GM21528 (cell line): Measurements from ENCODE around the gene TTC38.
"Not testable (repeated sequence)": the region's sequence is repeated elsewhere in the genome, so short reads cannot be mapped to it uniquely, and the experiment has no call there.

Experiments used
- ATAC-seq: cut with Tn5 transposase; IDR thresholded peaks from one replicate; pipeline ENCODE4 v1.9.1; 2021; ENCODE audit warnings: mild to moderate bottlenecking, moderate library complexity; ENCODE audit not compliant: unreplicated experiment, low FRiP score

TTC38 gene

DNA sequence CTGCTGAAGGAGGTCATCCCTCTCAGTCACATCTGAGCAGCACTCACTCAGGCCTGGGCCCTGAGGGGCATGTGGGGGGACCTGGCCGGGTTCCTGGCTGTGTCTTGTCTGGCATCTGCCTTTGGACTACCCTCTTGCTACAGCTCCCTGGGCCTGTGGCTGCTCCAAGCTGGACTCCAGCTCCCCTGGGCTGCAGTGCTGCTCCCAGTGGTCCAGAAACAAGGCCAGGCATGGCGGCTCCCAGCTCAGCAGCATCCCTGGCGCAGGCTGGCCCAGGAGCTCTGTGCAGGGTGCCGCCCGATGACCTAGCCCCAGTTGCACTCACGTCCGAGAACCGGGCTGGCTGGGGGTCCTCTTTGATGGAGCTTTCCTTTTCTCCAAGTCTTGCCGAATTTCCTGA, 23.0 kb upstream of the TTC38 start:
- ATAC-seq, result no peak

DNA sequence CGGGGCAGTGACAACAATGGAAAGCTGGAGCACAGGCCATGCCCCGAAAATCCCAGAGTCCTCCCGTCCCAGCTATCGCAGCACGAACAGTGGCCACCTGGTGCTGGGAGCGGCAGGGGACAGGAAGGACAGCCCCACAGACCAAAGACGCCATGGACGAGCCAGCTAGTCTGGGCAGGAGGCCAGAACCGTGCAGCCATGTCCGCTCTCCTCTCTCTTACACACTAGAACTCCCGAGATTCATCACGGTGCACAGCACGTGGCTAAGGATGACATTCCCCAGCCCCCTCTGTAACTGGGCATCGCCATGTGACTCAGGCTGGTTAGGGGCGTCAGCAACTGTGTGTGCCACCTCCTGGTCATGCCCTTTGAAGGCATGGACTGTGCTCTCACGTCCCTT, 22.3 kb upstream of the TTC38 start:
- no peak for ATAC-seq

DNA sequence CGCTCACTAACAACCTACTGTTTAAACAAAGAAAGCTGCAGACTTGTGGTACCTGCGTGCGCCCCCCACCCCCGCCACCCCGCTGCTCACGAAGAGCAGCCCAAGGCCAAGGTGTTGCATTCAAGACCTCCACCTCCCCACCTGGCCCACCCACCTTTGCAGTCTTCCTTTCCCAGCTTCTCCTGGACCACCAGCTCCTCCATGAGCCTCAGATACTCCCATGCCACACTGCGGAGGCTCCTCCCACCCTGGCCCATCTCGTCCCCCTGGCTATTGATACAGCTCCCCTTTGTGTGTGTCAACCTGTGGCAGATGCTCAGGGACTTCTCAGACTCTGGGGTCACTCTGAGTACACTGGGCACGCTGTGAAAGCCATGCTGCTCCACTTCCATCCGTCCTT, 21.6 kb upstream of the TTC38 start:
- no peak for ATAC-seq

DNA sequence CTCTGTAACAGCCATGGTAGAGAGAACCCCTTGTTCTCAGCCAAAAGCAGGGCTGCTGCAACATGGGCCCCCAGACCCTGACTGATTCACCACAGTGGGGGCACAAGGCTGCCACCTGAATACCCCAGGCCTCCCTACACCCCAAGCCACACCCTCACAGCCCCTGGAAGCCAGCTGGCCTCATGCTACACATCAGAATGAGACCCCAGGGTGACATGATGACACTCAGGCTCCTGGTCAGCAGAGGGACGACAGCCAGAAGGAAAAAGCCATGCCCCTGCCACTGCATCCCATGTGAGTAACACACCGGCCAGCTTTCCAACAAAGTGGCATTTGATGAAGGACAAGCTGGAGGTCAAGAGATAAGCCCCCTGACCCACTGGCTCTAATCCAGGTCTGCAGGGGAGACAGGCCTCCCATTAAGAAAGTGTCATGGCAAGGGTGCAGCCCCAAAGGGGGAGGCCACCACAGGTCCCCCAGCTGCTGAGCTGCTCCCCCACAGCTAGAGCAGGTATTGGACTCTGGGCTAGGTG, 20.3 kb upstream of the TTC38 start:
- ATAC-seq, result no peak

DNA sequence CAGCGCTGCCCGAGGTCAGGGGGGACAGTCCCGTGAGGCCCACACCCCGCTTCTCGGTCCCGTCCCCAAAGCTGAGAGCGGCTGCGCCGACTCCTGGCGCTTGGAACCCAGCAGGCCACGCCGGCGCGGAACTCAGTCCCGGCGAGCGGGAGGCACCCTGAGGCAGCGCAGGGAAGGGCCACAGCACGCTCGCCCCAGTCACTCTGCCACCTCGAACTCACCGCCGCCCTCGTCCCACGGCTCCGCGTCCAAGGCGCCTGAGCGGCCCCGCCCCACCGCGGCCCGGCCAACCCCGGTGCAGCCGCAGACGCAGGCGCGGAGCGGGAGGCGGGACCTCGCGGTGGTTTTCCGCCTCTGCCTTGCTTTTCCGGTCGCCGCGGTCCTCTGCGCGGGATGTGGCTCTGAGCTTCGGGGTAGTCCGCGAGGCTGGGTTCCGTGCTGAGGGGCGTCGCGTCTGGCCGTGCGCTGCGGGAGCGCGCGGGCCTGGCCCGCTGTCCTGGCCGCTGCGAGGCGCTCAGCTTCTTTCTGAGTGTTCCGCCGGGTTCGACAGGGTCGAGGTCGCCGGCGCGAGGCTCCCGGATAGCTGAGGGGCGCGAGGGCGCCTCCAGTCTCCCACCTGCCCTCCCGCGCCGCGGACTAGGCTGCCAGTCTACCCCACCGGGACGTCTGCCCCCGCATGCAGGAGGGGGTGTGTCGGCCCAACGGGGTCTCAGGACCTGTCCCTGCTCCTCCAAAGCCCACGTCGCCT, 17.6 kb upstream of the TTC38 start, which contains the start of gene CDPF1:
Gene CDPF1 (minus strand): TSS at position 259 of the 748 bp plus-strand sequence. CDS start 2,009 bp downstream, outside the sequence.
- peak; percentile 81 for ATAC-seq

DNA sequence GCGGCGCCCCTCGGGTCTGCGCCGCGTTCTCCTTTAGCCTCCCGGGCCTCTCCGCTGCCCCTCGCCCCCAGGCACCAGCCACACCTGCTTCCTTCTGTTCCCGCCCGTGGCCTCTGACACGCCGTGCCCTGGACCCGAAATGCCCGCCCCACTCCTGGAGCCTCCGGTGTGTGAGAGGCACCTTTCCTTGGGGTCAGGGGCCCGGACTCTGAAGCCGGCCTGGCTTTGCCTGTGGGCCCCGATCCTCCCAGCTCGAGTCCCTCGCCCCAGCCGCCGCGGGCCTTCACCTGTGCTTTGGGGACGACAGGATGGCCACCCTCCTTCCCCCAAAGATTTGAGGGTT, 17.1 kb upstream of the TTC38 start:
- no peak for ATAC-seq

DNA sequence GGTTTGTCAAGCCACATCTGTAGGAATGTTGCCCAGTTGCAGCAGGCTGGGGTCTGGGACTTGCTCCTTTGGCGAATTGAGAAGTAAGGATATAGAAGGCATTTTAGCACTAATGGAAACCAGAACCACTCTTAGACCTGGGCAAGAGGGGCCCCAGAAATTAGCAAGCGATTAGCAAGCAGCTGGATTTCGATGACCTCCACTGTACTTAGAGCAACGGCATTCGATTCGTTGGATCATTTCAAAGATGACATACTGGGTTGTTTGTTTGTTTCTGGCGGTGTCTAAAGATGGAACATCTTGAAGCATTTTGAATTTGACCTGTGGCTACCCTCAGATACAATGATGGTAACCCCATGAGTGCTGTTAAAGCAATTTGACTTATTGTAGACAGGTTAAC, 16.5 kb upstream of the TTC38 start:
- no peak for ATAC-seq

DNA sequence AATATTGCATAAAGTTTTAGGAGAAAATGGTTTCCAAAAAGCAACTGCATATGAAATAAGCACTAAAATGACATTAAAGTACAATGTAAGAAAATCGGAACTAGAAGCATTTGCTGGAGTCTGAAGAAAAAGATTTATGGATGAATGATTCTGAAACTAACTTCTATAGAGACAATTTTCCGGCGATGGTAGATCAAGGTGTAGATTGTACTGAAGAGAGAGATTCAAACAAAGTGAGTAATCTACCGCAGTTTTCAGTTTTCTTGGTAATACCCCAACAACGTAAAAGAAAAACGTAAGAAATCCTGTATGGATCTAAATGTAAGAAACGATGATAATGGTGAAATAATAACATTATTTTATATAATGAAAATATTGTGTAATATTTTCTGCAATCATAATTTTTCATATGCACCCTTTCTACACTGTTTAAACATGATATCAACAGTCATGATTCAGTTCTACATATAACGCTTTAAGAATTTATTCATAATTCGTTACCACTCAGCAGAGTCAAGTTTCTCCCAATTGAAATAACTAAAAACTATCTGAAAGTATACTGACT, 15.9 kb upstream of the TTC38 start:
- ATAC-seq, result no peak

DNA sequence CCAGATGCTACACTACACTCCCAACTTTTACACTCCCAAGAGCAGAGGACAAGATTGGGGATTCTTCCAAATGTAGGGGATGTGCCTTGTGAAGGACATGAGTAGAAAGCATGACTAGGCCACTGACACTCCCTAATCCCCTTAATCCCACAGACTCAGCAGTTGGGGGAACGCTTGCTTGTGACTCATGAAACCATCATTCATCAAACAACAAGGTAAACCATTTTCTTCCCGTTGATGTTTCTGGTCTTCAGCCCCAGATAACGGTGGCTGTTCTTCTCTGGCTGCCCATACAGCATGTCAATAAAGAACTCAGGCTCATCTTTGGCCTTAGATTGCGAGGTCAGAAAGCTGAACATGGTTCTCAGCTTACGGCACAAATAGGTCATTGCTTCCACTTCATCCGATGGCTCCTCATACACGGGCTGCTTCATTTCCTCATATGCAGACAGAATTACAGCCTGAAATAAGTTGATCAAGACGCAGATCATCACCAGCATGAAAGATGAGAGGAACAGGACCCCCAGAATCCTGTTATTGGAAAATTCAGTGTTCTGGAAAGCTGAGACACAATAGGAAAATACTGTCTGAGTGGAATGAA, 11.3 kb upstream of the TTC38 start:
- ATAC-seq, result no peak

DNA sequence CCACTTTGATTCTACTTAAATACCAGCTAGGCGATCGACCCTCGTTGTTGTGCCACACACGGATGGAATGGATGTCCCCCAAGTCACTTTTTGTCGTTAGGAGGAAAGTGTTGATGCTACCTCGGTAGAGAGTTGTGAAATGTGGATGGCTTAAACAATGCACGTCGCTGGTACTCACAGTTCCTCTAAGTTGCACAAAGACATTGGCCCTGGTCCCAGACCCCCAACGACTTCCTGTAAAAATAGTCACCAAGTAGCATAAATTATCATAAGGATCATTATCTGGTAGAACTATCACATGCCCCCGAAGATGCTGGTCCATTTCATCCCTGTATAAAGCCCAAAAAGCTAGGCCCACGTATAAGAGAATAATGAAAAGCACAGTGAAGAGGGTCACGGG, 8.4 kb upstream of the TTC38 start:
- ATAC-seq, result no peak

DNA sequence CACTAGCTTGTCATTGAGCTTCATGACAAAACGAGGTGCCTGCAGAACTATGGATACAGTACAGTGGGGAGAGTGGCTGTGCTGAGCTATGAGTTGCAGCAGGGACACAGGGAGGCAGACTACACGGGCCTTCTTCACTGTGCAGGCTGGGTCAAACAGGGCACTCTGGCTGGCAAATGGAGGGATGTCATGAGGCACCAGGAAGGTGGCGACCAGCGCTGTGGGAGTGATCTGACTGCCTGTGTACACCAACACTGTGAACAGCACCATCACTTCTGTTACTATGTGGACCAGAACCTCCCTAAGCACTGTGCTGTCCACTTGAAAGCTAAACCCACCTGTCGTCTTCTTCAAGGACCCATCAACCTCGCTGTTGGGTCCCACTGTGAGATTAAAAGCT, 7.8 kb upstream of the TTC38 start:
- ATAC-seq, result no peak

DNA sequence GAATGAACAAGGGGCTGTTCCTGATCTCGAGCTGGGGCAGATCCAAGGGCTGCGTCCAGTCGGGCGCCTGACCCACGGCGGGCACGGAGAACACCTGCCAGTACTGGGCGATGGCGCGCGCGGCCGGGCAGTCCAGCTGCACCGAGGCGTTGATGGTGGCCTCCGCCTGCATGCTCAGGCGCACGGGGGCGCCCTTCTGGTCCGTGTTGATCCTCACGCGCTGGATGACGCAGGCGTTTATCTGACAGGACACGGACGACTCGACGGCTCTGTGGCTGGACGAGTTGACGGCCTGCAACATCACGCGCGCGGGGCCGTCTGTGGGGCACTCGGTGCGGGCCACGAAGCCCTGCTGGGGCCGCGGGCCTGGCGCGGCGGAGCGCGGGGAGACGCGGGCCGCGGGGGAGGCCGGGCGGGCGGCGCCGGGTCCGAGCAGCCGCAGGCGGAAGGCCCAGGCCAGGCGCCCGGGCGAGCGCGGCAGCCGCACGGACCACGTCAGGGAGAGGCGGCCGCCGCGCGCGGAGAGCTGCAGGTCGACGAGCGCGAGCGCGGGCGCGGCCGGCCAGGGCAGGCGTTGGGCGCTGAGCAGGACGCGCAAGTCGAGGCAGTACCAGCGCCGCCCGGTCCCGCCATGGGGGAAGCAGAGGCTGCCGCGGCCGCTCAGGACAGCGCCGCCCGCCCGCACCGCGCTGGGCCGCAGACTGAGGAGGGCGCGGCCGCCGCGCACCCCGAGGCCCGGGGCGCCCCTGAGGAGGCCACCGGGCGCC, 5.2 kb upstream of the TTC38 start:
- ATAC-seq, result no peak

DNA sequence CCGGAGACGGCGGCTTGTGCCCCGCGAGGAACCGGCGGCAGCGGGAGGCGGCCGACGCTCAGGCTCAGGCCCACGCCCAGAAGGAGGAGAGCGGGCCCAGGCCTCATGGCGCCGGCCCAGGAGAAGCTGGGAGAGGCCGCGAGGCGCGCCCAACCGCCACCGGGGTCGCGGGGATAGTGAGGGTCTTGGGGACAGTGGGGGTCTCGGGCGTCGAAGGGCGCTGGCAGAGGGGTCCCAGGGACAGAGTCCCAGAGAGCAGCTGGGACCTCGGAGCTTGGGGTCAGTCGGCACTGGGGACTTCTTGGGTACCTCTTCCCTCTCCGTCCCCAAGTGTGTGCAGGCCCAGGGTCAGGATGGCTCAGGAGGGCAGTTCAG, 4.6 kb upstream of the TTC38 start, which contains the start of gene PKDREJ:
Gene PKDREJ (minus strand): TSS at position 128 of the 375 bp plus-strand sequence. CDS start 21 bp downstream, at position 107.
- ATAC-seq, result no peak

DNA sequence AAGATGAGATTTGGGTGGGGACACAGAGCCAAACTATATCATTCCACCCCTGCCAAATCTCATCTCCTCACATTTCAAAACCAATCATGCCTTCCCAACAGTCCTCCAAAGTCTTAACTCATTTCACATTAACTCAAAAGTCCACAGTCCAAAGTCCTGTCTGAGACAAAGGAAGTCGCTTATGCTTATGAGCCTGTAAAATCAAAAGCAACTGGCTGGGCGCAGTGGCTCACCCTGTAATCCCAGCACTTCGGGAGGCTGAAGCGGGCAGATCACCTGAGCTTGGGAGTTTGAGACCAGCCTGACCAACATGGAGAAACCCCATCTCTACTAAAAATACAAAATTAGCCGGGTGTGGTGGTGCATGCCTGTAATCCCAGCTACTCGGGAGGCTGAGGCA, 3.3 kb upstream of the TTC38 start:
- not testable (repeated sequence) for ATAC-seq

DNA sequence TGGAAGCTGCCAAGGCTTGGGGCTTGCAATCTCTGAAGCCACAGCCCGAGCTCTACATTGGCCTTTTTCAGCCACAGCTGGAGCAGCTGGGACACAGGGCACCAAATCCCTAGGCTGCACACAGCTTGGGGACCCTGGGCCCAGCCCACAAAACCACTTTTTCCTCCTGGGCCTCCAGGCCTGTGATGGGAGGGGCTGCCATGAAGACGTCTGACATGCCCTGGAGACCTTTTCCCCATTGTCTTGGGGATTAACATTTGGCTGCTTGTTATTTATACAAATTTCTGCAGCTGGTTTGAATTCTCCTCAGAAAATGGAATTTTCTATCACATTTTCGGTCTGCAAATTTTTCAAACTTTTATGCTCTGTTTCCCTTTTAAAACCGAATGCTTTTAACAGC, 2.2 kb upstream of the TTC38 start:
- not testable (repeated sequence) for ATAC-seq

DNA sequence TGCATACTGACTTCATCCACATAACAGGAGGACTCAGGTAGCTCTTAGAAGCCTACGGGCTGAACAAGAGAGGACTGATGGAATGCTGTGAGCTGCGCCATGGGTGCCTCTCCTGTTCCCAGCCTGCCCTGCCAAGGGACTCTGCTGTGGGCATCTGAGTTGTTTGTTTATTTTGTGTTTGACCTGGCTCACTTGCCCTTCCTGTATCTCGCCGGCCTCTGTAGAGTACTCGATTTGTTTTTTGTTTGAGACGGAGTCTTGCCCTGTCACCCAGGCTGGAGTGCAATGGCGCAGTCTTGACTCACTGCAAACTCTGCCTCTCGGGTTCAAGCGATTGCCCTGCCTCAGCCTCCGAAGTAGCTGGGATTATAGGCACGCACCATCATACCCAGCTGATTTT, 1.8 kb downstream of the TTC38 start:
- ATAC-seq, result no peak

DNA sequence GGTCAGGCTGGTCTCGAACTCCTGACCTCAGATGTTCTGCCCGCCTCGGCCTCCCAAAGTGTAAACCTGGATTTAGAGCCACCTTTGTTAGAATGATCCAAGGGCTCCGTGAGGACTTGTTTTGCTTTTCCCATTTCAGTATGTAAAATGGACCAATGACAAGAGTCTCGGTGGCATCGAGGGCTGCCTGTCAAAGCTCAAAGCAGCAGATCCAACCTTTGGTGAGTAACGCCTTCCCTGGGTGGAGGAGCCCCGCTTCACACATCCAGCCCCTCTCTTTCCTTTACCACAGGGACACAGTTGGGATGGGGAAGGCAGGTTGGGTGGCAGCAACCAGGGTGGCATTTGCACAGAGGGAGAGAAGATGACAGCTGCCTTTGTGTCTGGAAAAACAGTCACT, 4.4 kb downstream of the TTC38 start:
- no peak for ATAC-seq

DNA sequence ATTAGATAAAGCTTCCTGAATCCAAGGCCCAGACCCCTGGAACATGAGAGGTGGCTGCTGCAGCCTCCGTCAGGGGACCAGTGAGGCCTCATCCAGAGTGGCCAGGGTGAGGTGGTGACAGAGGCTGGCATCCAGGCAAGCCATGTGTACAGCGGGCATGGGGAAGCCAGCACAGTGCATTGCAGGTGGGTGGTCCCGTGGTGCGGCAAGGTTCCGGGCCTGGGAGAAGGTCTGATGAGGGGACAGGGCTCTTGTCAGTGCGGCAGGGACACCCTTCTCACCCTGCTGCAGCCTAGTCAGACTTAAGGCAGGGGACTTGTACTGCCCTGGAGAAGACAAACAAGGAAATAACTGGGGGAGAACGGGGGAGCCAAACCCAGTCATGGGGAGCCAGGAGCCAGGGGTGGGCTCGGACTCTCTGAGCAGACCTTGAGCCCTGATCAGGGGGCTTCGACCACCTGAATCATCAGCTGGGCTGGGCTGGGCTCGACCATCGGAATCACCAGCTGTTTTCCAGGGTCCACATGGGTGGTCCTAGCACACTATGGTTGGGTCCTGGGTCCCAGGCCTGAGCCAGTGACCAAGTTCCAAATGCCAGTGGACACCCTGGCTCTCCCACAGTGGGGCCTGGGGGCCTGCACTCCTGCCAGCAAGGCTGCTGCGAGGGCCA, 5.1 kb downstream of the TTC38 start:
- no peak for ATAC-seq

DNA sequence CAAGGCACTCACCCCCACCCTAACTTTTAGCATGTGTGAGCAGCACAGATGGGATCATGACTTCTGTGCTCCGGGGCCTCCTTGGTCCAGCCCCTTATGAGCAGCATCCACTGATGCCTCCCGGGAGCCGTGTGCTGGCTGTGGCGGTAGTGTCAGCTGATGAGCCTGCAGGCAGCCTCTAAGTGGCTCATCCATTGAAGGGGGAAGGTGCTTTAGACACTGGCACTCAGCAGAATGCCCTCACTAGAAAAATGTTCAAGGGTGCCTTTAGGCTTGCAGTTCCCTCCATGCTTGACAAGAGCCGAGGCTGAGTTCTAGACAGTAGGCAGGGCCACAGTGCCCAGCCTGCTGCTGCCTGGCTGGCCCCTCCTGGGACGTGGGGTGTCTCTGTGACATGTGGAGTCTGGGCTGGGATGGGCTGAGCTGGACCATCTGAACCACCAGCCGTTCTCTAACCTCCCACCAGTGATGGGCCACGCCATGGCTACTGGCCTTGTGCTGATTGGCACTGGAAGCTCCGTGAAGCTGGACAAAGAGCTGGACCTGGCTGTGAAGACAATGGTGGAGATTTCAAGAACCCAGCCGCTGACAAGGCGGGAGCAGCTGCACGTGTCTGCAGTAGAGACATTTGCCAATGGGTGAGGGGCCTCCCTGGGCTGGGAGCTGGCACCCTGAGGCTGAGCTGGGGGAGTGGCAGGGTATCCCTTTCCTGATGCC, 5.8 kb downstream of the TTC38 start:
- ATAC-seq, result no peak

DNA sequence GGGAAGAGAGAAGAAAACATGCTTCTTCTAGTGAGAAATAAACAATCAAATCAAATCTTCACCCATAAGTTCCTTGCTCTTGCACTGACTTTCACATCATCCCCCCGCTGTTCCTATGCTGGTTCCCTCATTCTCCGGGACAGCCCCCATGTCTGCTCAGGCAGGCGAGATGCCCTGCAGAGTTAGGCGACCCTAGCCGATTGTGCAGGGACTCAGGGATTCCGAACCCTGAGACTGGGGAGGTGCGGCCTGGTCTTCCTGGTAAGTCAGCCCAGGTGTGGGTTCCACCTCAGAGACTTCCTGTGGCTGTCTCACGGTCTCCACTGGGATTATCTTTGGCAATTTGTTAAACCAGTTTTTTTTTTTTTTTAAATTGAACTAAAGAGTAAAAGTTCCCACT, 6.6 kb downstream of the TTC38 start:
- no peak for ATAC-seq
